Left lung (tissue), 10 donors: ENCODE measurements around the gene FOXL3. TPM values are rescaled to one million over a fixed set of nuclear protein-coding genes. Genes with fewer than 3 reads are reported as not detected.

Source experiments
- ATAC-seq: fragments of 200-7000 bp; cut with Tn5 transposase; one replicate; pipeline ENCODE4 v1.9.1; 2020; ENCODE audit warnings: moderate library complexity
- DNase-seq, 4 donors: peaks; one replicate each; pipeline ENCODE4 v3.0.0-alpha.2; 2013 to 2020
- H3K27ac ChIP-seq, 2 donors: fragments of 200-600 bp; sonication (generic) in 1 of 2; one replicate each; pipeline versions ENCODE4 v1.5.0 to v1.8.0; 2020 to 2021
- H3K27me3 ChIP-seq, 2 donors: fragments of 200-600 bp; sonication (generic) in 1 of 2; one replicate each; pipeline versions ENCODE4 v1.5.0 to v1.8.0; 2020 to 2021
- H3K36me3 ChIP-seq, 2 donors: fragments of 200-600 bp; sonication (generic) in 1 of 2; one replicate each; pipeline versions ENCODE4 v1.5.0 to v1.8.0; 2020 to 2021
- H3K4me1 ChIP-seq, 2 donors: fragments of 200-600 bp; one replicate each; pipeline ENCODE4 v1.8.0; 2021
- H3K4me3 ChIP-seq, 2 donors: fragments of 200-600 bp; sonication (generic) in 1 of 2; one replicate each; pipeline versions ENCODE4 v1.5.0 to v1.8.0; 2020 to 2021; ENCODE audit warnings: mild to moderate bottlenecking in 1 of 2
- H3K9me3 ChIP-seq, 2 donors: fragments of 200-600 bp; sonication (generic) in 1 of 2; one replicate each; pipeline versions ENCODE4 v1.5.0 to v1.8.0; 2020 to 2021
- intact Hi-C, 2 donors: fragments of 100-400 bp; cut with DNase I; formaldehyde crosslinking; loops; one replicate each; pipeline versions ENCODE4 v1.11.2 to v1.14.2; 2022
- polyA plus RNA-seq, 6 donors: library from polyadenylated mRNA; unstranded; fragments of 120-200 nt; gene quantifications; one replicate each; pipeline ENCODE4 v1.2.1, GENCODE V29; 2013; ENCODE audit not compliant: insufficient read length in 6 of 6
- total RNA-seq, 2 donors: library from RNA; stranded (reverse); fragmentation: NEBNext Ultra II Directional; extraction: Animal tissue kit (Norgen Biotek cat#: 25700); gene quantifications; one replicate each; pipeline ENCODE4 v1.2.1, GENCODE V29; 2021
- TF ChIP-seq, protein P1 (sequence below), 2 donors: fragments of 200-600 bp; sonication (generic) in 1 of 2; IDR thresholded peaks; one replicate each; pipeline versions ENCODE4 v1.5.0 to v1.8.0; 2021; ENCODE audit warnings: antibody characterized with exemption in 2 of 2
- donor health status: DM: no; HTN: yes; CAD: no.
- donor health status: DM: no; HTN: no; CAD: no.

FOXL3 gene
- total and polyA plus RNA-seq, 8 donors: not detected

DNA sequence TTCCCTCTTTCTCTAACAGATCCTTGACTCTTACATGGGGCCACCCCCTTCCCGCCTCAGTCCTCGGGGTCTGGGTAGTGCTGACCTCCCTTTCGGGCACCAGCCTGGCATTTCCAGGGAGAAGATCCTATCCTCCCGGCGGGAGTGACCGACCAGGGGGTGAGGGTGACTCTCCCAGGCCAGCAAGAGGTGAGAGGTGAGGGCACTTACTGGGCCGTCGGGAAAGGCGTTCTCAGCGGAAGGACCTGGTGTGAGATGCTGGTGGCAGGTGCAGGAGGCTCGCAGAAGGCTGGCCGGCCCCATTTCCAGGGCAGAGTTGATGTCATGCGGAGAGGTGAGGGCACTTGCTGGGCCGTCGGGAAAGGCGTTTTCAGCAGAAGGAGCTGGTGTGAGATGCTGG lies 4.2 kb upstream of the FOXL3 start:
- TF ChIP-seq, protein P1, sequence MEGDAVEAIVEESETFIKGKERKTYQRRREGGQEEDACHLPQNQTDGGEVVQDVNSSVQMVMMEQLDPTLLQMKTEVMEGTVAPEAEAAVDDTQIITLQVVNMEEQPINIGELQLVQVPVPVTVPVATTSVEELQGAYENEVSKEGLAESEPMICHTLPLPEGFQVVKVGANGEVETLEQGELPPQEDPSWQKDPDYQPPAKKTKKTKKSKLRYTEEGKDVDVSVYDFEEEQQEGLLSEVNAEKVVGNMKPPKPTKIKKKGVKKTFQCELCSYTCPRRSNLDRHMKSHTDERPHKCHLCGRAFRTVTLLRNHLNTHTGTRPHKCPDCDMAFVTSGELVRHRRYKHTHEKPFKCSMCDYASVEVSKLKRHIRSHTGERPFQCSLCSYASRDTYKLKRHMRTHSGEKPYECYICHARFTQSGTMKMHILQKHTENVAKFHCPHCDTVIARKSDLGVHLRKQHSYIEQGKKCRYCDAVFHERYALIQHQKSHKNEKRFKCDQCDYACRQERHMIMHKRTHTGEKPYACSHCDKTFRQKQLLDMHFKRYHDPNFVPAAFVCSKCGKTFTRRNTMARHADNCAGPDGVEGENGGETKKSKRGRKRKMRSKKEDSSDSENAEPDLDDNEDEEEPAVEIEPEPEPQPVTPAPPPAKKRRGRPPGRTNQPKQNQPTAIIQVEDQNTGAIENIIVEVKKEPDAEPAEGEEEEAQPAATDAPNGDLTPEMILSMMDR (IDR thresholded peaks at IDR 0.05): no peak
- intact Hi-C loops: no loop called here
- DNase-seq: peak in 1 of 4 donors; percentile 27
- Histone ChIP-seq H3K4me3 (no peak overlapping the region), H3K27ac (no peak overlapping the region), H3K4me1 (peaks cover 0 to 7% of the 10 kb centered on the region in 2 donors), H3K9me3 (no peaks in the 10 kb centered on the region), H3K27me3 (peaks cover 23 to 58% of the 10 kb centered on the region in 2 donors), H3K36me3 (no peaks in the 10 kb centered on the region)
- ATAC-seq: no peak

DNA sequence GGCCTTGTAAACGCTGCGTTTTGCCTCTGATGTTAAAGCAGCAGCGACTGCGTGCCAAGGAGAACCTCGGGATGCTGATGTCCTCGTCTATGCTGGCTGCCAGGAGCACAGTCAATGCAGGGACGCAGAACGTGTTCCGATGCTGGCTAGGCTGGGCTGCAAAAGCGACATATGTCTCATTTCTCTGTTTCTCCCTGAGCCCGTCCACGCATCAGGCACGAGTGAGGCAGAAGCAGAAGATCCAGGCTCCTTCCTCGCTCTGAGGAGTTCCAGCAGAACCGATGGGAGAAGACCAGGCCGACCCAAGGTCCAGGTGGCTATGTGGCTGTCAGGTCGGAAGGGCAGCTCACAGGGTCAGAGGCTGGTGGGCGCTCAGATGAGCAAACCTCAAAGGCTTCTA lies 3.7 kb upstream of the FOXL3 start:
- no peaks in the 10 kb centered on the region for H3K9me3 ChIP-seq

GRCh38 chr7:288671-289101 lies 1.3 kb upstream of the FOXL3 start:
- Histone ChIP-seq H3K9me3 (no peaks in the 10 kb centered on the region), H3K4me3 (no peak overlapping the region), H3K36me3 (no peaks in the 10 kb centered on the region), H3K27ac (no peak overlapping the region), H3K4me1 (peaks cover 0 to 8% of the 10 kb centered on the region in 2 donors), H3K27me3 (peaks cover 39 to 88% of the 10 kb centered on the region in 2 donors)
- TF ChIP-seq, protein P1 (IDR thresholded peaks at IDR 0.05): no peak
- peak in 1 of 4 donors; percentile 61 for DNase-seq
- intact Hi-C loops: no loop called here
- no peak for ATAC-seq

More for the DNA sequence above, 3.7 kb upstream of the FOXL3 start:
- TF ChIP-seq, protein P1 (IDR thresholded peaks at IDR 0.05): no peak
- H3K4me1 ChIP-seq: peaks cover 0 to 8% of the 10 kb centered on the region in 2 donors
- DNase-seq (peak in 1 of 4 donors; percentile 25), ATAC-seq (no peak)
- peaks cover 29 to 63% of the 10 kb centered on the region in 2 donors for H3K27me3 ChIP-seq
- H3K4me3 ChIP-seq: no peak overlapping the region
- intact Hi-C loops: no loop called here
- no peak overlapping the region for H3K27ac ChIP-seq
- no peaks in the 10 kb centered on the region for H3K36me3 ChIP-seq

DNA sequence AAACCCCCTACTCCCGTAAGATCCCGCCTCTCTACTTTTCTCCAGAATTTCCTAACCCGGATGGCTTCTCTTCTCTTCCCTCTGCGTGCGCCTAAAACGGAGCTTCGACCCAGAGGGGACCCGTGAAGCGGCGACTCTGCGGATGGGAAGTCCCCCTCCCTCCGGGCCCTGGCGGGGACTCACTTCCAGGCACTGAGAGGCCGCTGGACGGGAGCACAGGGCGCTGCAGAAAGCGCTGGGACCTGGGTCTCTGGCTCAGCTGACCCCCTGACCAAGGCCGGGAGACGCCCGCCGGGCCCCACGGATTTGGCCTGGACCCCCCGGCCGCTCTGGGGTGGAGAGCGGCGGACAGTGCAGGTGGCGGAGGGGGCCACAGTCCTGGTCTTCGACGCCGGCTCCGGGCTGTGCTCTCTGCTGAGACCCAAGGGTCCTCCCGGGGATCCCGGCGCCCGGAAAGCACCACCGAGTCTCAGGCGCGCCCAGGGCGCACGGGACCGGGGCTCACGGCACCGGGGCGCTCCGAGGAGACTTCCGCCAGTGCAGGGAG lies 688 bp upstream of the FOXL3 start:
- Histone ChIP-seq H3K36me3 (no peaks in the 10 kb centered on the region), H3K4me1 (peaks cover 0 to 8% of the 10 kb centered on the region in 2 donors), H3K9me3 (no peaks in the 10 kb centered on the region), H3K27ac (no peak overlapping the region), H3K27me3 (peaks cover 39 to 93% of the 10 kb centered on the region in 2 donors), H3K4me3 (no peak overlapping the region)
- intact Hi-C loops: no loop called here
- TF ChIP-seq, protein P1 (IDR thresholded peaks at IDR 0.05): no peak
- DNase-seq (no peak), ATAC-seq (no peak)

DNA sequence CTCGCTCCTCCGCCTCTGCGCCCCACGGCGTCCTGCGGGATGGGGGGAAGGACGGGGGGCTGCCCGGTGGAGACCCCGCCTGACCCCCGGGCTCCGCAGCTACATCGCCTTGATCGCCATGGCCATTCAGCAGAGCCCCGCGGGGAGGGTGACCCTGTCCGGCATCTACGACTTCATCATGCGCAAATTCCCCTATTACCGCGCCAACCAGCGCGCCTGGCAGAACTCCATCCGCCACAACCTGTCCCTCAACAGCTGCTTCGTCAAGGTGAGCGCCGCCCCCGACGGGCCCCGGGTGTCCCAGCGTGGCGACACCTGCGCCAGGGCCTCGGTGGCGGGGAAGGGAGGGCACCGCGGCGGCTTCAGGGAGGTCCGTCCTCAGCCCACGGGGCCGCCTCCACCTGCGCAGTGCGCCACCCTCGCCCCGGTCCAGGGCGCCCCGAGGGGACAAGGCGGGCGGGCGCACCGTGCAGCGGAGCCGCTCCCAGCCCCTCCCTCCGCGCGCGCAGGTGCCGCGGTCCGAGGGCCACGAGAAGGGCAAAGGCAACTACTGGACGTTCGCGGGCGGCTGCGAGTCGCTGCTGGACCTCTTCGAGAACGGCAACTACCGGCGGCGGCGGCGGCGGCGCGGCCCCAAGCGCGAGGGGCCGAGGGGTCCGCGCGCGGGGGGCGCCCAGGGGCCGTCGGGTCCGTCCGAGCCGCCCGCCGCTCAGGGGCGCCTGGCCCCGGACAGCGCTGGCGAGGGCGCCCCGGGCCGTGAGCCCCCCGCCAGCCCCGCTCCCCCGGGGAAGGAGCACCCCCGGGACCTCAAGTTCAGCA lies 793 bp downstream of the FOXL3 start:
- no peak for ATAC-seq
- peak in 1 of 4 donors; percentile 70 for DNase-seq
- H3K9me3 ChIP-seq: no peaks in the 10 kb centered on the region
- H3K36me3 ChIP-seq: no peaks in the 10 kb centered on the region
- TF ChIP-seq, protein P1 (IDR thresholded peaks at IDR 0.05): no peak
- H3K27me3 ChIP-seq: peaks cover 39 to 93% of the 10 kb centered on the region in 2 donors
- H3K27ac ChIP-seq: no peak overlapping the region
- intact Hi-C loops: no loop called here
- no peak overlapping the region for H3K4me3 ChIP-seq
- H3K4me1 ChIP-seq: peaks cover 0 to 8% of the 10 kb centered on the region in 2 donors
